ENCODE measurements around the gene NPLOC4.
"Not testable (repeated sequence)": the region's sequence is repeated elsewhere in the genome, so short reads cannot be mapped to it uniquely, and the experiment has no call there.

Gene NPLOC4

GRCh38 chr17:81531998-81532404 is 104.9 kb downstream of the NPLOC4 start:
- not testable (repeated sequence) for DNase-seq

- DNase-seq = not testable (repeated sequence)
These were observed 105.9 kb downstream of the NPLOC4 start for GRCh38 chr17:81531013-81531412.

GRCh38 chr17:81529437-81529803 is 107.5 kb downstream of the NPLOC4 start:
- no peak for DNase-seq

GRCh38 chr17:81528651-81529436 is 108.1 kb downstream of the NPLOC4 start:
- DNase-seq = no peak

- DNase-seq = no peak
These were observed 108.6 kb downstream of the NPLOC4 start for GRCh38 chr17:81528384-81528650.

- no peak for DNase-seq
These were observed 109.1 kb downstream of the NPLOC4 start, which contains the start of gene FSCN2 for GRCh38 chr17:81527591-81528383. Gene FSCN2 (plus strand): TSS chr17:81528377. CDS start chr17:81528532, 155 bp downstream.

GRCh38 chr17:81526662-81527571 is 110.0 kb downstream of the NPLOC4 start:
- DNase-seq = no peak

- no peak for DNase-seq
These were observed 112.1 kb downstream of the NPLOC4 start for GRCh38 chr17:81524865-81525159.

GRCh38 chr17:81524039-81524864 is 112.7 kb downstream of the NPLOC4 start:
- DNase-seq = no peak

- DNase-seq = no peak
These were observed 113.4 kb downstream of the NPLOC4 start for GRCh38 chr17:81523402-81524038.

- DNase-seq = no peak
These were observed 114.2 kb downstream of the NPLOC4 start for GRCh38 chr17:81522491-81523401.

- no peak for DNase-seq
These were observed 116.7 kb downstream of the NPLOC4 start for GRCh38 chr17:81520021-81520901.

GRCh38 chr17:81519284-81520020 is 117.5 kb downstream of the NPLOC4 start:
- DNase-seq = peak; percentile 81

- DNase-seq = peak; percentile 79
These were observed 118.1 kb downstream of the NPLOC4 start for GRCh38 chr17:81518785-81519283.

GRCh38 chr17:81518113-81518784 is 118.7 kb downstream of the NPLOC4 start:
- no peak for DNase-seq

GRCh38 chr17:81517339-81518112 is 119.4 kb downstream of the NPLOC4 start:
- peak; percentile 65 for DNase-seq

GRCh38 chr17:81517009-81517338 is 119.9 kb downstream of the NPLOC4 start:
- no peak for DNase-seq

- no peak for DNase-seq
These were observed 120.5 kb downstream of the NPLOC4 start for GRCh38 chr17:81516439-81516838.
